ENCODE results near the gene KDM3B. TPM values are rescaled to one million over a fixed set of nuclear protein-coding genes. Genes with fewer than 3 reads are reported as not detected.

The KDM3B gene
- total and polyA plus RNA-seq, 9 of the 15 experiments (the other 6 are each of a cell fraction or from before 2014, with no cell fraction given) = 13.8 to 62.8 (median 41.9) TPM

DNA sequence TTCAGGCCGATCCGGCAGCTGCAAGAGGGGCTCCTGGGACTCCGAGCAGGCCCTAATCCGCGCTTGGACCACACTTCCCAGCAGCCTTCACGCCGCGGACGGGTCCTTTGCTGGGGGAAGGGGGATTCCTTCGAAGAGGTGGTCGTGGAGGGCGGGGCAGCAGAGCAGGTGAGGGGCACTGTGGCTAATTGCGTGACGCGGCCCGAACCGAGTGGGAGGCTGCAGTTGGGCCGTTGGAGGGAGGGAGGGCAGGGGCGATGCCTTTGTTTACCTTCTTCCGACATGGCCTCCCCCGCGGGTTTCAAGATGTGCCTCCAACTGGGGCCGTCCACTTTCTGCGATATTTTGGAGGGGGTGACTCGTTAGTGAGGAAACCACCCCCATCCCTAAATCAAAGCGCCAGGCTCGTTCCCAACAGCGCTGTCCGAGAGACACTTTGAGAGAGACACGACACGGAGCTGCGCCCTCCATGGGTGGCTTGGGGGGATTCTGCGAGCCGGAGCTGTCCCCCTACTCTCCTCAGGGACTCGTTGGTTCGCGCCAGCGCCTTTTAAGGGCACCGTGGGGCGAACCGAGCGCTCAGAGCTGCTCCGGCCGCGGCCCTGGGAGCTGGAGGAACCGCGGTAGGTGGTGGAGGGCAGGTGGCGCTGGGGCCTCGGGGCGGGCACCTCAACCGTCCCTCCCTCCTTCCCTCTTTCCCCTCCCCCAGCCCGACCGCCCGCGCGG is 14.6 kb upstream of the KDM3B start, which contains the start of gene FAM53C (continued):
- TF ChIP-seq TAF15 (IDR thresholded peaks at IDR 0.05; ENCODE audit: low read depth, low read length) (peak; percentile 90; the same call in 1 of the 2 replicates), SMAD3 (CRISPR knock-in tag; conservative IDR thresholded peaks at IDR 0.05) (no peak), ZNF384 (IDR thresholded peaks at IDR 0.05; ENCODE audit: low read depth, low read length) (no peak), ZNF507 (tag; conservative IDR thresholded peaks at IDR 0.05) (no peak), PML (IDR thresholded peaks at IDR 0.05; ENCODE audit: low read length) (peak; percentile 85), BACH1 (tag; IDR thresholded peaks at IDR 0.05) (no peak), BRD4 (IDR thresholded peaks at IDR 0.05) (no peak), ZNF780A (CRISPR knock-in tag; IDR thresholded peaks at IDR 0.05) (no peak), ZBED1 (IDR thresholded peaks at IDR 0.05) (peak; percentile 69; the same call in 1 of the 2 replicates), ZNF668 (CRISPR knock-in tag; IDR thresholded peaks at IDR 0.05) (no peak)
- TF ChIP-seq, protein P1, sequence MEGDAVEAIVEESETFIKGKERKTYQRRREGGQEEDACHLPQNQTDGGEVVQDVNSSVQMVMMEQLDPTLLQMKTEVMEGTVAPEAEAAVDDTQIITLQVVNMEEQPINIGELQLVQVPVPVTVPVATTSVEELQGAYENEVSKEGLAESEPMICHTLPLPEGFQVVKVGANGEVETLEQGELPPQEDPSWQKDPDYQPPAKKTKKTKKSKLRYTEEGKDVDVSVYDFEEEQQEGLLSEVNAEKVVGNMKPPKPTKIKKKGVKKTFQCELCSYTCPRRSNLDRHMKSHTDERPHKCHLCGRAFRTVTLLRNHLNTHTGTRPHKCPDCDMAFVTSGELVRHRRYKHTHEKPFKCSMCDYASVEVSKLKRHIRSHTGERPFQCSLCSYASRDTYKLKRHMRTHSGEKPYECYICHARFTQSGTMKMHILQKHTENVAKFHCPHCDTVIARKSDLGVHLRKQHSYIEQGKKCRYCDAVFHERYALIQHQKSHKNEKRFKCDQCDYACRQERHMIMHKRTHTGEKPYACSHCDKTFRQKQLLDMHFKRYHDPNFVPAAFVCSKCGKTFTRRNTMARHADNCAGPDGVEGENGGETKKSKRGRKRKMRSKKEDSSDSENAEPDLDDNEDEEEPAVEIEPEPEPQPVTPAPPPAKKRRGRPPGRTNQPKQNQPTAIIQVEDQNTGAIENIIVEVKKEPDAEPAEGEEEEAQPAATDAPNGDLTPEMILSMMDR (IDR thresholded peaks at IDR 0.05 in 2 of 3, conservative IDR thresholded peaks at IDR 0.05 in 1 of 3; ENCODE audit: insufficient read depth in 2 of 3, low read depth in 1 of 3, low read length in 3 of 3) = peak in 1 of 3 experiments; percentile 4; a peak in 2 of 6 replicates
- TF ChIP-seq, protein P2, sequence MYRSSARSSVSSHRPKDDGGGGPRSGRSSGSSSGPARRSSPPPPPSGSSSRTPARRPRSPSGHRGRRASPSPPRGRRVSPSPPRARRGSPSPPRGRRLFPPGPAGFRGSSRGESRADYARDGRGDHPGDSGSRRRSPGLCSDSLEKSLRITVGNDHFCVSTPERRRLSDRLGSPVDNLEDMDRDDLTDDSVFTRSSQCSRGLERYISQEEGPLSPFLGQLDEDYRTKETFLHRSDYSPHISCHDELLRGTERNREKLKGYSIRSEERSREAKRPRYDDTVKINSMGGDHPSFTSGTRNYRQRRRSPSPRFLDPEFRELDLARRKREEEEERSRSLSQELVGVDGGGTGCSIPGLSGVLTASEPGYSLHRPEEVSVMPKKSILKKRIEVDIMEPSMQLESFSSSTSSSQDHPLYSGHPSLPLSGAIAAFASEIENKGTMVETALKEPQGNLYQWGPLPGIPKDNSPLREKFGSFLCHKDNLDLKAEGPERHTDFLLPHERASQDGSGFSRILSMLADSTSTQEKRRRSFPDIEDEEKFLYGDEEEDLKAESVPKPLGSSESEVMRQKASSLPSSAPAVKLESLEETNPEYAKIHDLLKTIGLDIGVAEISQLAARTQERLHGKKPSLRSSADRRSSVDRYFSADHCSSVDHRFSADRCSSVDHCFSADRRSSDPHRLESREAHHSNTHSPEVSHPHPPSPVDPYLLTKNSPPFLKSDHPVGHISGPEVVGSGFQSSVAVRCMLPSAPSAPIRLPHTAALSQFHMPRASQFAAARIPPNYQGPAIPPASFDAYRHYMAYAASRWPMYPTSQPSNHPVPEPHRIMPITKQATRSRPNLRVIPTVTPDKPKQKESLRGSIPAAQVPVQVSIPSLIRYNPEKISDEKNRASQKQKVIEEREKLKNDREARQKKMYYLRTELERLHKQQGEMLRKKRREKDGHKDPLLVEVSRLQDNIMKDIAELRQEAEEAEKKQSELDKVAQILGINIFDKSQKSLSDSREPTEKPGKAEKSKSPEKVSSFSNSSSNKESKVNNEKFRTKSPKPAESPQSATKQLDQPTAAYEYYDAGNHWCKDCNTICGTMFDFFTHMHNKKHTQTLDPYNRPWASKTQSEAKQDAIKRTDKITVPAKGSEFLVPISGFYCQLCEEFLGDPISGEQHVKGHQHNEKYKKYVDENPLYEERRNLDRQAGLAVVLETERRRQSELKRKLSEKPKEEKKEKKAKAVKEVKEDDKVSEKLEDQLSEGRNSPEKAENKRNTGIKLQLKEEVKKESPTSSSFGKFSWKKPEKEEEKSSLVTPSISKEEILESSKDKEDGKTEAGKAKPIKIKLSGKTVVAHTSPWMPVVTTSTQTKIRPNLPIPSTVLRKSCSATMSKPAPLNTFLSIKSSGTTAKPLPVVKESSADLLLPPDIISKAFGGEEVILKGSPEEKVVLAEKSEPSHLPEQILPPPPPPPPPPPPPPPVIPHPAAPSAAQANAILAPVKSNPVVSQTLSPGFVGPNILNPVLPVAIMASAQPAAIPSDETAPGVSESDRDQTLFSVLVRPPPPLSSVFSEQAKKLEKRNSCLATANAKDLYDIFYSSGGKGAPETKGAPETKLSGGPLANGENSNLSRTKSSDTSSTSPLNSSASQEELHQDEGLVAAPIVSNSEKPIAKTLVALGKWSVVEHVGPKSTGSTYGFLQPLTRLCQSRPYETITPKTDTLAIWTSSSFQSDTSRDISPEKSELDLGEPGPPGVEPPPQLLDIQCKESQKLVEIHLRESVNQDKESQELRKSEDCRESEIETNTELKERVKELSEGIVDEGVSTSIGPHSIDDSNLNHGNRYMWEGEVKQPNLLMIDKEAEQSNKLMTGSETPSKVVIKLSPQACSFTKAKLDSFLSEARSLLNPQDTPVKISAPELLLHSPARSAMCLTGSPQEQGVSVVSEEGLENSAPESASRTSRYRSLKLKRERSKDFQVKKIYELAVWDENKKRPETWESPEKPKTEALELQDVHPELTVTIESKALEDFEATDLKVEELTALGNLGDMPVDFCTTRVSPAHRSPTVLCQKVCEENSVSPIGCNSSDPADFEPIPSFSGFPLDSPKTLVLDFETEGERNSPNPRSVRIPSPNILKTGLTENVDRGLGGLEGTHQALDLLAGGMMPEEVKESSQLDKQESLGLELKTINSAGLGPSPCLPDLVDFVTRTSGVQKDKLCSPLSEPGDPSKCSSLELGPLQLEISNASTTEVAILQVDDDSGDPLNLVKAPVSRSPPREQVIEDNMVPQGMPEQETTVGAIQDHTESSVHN (IDR thresholded peaks at IDR 0.05; ENCODE audit: borderline replicate concordance in 1 of 2, low read depth in 1 of 2) = no peak
- TF ChIP-seq, protein P3, sequence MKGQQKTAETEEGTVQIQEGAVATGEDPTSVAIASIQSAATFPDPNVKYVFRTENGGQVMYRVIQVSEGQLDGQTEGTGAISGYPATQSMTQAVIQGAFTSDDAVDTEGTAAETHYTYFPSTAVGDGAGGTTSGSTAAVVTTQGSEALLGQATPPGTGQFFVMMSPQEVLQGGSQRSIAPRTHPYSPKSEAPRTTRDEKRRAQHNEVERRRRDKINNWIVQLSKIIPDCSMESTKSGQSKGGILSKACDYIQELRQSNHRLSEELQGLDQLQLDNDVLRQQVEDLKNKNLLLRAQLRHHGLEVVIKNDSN (CRISPR knock-in tag; IDR thresholded peaks at IDR 0.05) = no peak; the same call in 1 of the 2 replicates
- TF ChIP-seq, protein P4, sequence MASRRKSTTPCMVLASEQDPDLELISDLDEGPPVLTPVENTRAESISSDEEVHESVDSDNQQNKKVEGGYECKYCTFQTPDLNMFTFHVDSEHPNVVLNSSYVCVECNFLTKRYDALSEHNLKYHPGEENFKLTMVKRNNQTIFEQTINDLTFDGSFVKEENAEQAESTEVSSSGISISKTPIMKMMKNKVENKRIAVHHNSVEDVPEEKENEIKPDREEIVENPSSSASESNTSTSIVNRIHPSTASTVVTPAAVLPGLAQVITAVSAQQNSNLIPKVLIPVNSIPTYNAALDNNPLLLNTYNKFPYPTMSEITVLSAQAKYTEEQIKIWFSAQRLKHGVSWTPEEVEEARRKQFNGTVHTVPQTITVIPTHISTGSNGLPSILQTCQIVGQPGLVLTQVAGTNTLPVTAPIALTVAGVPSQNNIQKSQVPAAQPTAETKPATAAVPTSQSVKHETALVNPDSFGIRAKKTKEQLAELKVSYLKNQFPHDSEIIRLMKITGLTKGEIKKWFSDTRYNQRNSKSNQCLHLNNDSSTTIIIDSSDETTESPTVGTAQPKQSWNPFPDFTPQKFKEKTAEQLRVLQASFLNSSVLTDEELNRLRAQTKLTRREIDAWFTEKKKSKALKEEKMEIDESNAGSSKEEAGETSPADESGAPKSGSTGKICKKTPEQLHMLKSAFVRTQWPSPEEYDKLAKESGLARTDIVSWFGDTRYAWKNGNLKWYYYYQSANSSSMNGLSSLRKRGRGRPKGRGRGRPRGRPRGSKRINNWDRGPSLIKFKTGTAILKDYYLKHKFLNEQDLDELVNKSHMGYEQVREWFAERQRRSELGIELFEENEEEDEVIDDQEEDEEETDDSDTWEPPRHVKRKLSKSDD (conservative IDR thresholded peaks at IDR 0.05; ENCODE audit: low read length) = no peak
